ENCODE data around the gene SCN2B. TPM values are rescaled to one million over a fixed set of nuclear protein-coding genes. Genes with fewer than 3 reads are reported as not detected.

The SCN2B gene
- total RNA-seq, 2 experiments from 2014 or later: not detected

GRCh38 chr11:118155776-118156530, 20.5 kb downstream of the SCN2B start:
- peaks cover 4% of the 10 kb centered on the region for H3K4me1 Mint-ChIP-seq (ENCODE audit: low read depth)
- H3K27ac Mint-ChIP-seq: no peak overlapping the region
- no peaks in the 10 kb centered on the region for H3K9me3 Mint-ChIP-seq
- ATAC-seq (no peak), DNase-seq (no peak)
- no peaks in the 10 kb centered on the region for H3K36me3 Mint-ChIP-seq (ENCODE audit: low read depth)
- POLR2A ChIA-PET: interaction anchor here (0.5 to 1.9 kb wide), 5 partner anchors 9 to 934 kb away, joined by 3 to 5 read pairs (median 3); no protein-coding TSS in a partner anchor
- TF ChIP-seq CTCF (IDR thresholded peaks at IDR 0.05): no peak
- CTCF ChIA-PET: interaction anchor here (0.7 to 7.2 kb wide), 15 partner anchors 9 to 348 kb away, joined by 3 to 108 read pairs (median 3); no protein-coding TSS in a partner anchor
- no peak overlapping the region for H3K4me3 Mint-ChIP-seq
- intact Hi-C loops (cut with micrococcal nuclease): no loop called here
- H3K27me3 Mint-ChIP-seq: peaks cover 66% of the 10 kb centered on the region

- ChIA-PET POLR2A (interaction anchor here (0.7 to 1.9 kb wide), 2 partner anchors 11 to 27 kb away, joined by 3 to 5 read pairs; no protein-coding TSS in a partner anchor), CTCF (interaction anchor here (2.3 to 7.2 kb wide), 3 partner anchors 10 to 26 kb away, joined by 10 to 108 read pairs (median 40); no protein-coding TSS in a partner anchor)
- intact Hi-C loops (cut with micrococcal nuclease): no loop called here
- TF ChIP-seq CTCF (IDR thresholded peaks at IDR 0.05): no peak
- no peaks in the 10 kb centered on the region for H3K9me3 Mint-ChIP-seq
- H3K27me3 Mint-ChIP-seq: peaks cover 66% of the 10 kb centered on the region
- peaks cover 4% of the 10 kb centered on the region for H3K4me1 Mint-ChIP-seq (ENCODE audit: low read depth)
- no peak for DNase-seq
- no peak for ATAC-seq
- H3K36me3 Mint-ChIP-seq (ENCODE audit: low read depth): no peaks in the 10 kb centered on the region
- no peak overlapping the region for H3K4me3 Mint-ChIP-seq
- H3K27ac Mint-ChIP-seq: no peak overlapping the region
Measured at GRCh38 chr11:118154641-118155040, 21.8 kb downstream of the SCN2B start.

GRCh38 chr11:118153976-118154375, 22.5 kb downstream of the SCN2B start:
- H3K27ac Mint-ChIP-seq: no peak overlapping the region
- DNase-seq: no peak
- CTCF ChIA-PET: interaction anchor here (1.3 to 5.6 kb wide), 2 partner anchors 9 to 17 kb away, joined by 7 to 41 read pairs; no protein-coding TSS in a partner anchor
- H3K27me3 Mint-ChIP-seq: peaks cover 62% of the 10 kb centered on the region
- peaks cover 4% of the 10 kb centered on the region for H3K4me1 Mint-ChIP-seq (ENCODE audit: low read depth)
- no peaks in the 10 kb centered on the region for H3K36me3 Mint-ChIP-seq (ENCODE audit: low read depth)
- POLR2A ChIA-PET: no interaction called here
- intact Hi-C loops (cut with micrococcal nuclease): no loop called here
- no peak for ATAC-seq
- no peak for TF ChIP-seq CTCF (IDR thresholded peaks at IDR 0.05)
- H3K4me3 Mint-ChIP-seq: peak overlapping the region; percentile 57
- no peaks in the 10 kb centered on the region for H3K9me3 Mint-ChIP-seq

- TF ChIP-seq CTCF (IDR thresholded peaks at IDR 0.05): no peak
- H3K4me3 Mint-ChIP-seq: peak overlapping the region; percentile 57
- no peaks in the 10 kb centered on the region for H3K9me3 Mint-ChIP-seq
- CTCF ChIA-PET: interaction anchor here (0.9 to 5.6 kb wide), 5 partner anchors 9 to 346 kb away, joined by 3 to 41 read pairs (median 6); no protein-coding TSS in a partner anchor
- H3K27me3 Mint-ChIP-seq: peaks cover 60% of the 10 kb centered on the region
- intact Hi-C loops (cut with micrococcal nuclease): no loop called here
- DNase-seq: no peak
- POLR2A ChIA-PET: interaction anchor here (1.0 kb wide), 1 partner anchor 14 kb away, joined by 3 read pairs; no protein-coding TSS in a partner anchor
- peaks cover 4% of the 10 kb centered on the region for H3K4me1 Mint-ChIP-seq (ENCODE audit: low read depth)
- no peak overlapping the region for H3K27ac Mint-ChIP-seq
- no peak for ATAC-seq
- H3K36me3 Mint-ChIP-seq (ENCODE audit: low read depth): no peaks in the 10 kb centered on the region
Measured at GRCh38 chr11:118153516-118153915, 22.9 kb downstream of the SCN2B start.
